GM18858 (cell line): Measurements from ENCODE around the gene RBM3.

Source experiments
- ATAC-seq: cut with Tn5 transposase; IDR thresholded peaks from one replicate; pipeline ENCODE4 v1.9.1; 2021; ENCODE audit not compliant: unreplicated experiment

Gene RBM3

DNA sequence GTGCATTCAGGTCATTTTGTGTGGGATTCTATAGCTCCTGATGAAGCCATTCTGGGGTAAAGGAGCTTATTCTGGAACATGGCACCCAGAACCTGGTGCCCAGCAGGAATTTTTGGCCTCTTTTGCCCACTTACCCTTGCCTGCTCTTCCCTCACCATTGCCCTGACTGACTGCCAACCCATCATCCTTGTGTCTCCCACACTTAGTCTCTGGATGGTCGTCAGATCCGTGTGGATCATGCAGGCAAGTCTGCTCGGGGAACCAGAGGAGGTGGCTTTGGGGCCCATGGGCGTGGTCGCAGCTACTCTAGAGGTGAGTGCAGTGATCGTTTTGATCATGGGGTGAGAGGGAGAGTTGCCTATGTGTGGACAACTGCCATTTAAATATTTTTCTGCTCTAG lies 1.8 kb downstream of the RBM3 start:
- no peak for ATAC-seq

DNA sequence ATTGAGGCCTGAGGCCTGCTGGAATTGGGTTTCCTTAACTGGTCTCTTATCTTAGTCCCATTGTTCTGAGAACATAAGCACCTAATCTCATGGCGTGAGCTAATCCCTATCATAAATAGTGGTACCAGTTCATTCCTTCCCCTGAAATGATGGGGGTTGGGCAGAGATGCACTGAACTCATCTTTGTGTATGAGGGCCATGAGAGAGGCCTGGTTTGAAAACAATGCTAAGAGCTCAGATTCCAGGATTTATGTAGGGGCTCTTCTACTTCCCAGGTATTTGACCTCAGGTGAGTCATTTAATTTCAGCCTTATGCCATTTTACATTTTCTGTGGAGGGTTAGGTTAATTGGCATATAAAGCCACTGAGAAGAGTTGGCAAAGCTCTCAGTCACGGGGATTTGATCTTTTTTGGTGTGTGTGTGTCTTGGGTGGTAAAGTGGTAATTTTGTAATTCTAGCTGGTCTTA lies 4.4 kb downstream of the RBM3 start:
- ATAC-seq = no peak

DNA sequence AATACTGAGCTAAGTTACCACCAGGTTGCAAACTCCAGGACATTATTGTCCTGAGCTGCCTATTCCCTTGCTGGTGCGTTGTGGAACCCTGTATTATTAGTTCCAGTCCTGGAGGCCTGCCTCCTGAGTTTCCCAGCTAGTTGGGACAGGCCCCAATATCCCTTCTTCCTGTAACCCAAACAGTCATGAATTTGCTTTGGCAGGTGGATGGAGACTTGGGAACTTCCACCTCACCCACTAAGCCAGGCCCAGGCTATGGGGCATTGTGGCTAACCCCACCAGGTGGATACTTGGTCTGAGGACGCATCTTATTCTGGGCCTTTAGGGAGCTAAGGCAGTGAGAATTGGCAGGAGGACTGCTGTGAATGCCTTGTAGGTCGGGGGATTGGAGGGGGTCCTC lies 5.0 kb downstream of the RBM3 start:
- ATAC-seq = no peak

DNA sequence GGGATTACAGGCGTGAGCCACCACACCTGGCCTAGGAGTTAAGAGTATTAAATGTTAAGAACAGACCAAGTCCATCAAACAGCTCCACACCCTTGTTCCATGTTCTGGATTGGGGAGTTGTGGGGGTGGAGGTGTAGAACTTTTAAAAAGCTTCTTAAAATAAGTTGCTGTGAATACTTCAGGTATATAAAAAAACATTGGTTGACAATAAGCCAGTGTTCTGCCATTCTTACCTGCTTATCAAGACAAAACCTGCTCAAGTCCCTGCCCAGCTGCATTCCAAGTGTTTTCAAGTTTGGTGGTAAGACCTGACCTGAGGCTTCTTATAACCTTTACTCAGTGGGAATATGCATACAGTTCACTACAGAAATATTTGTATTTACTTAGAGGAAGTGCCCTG lies 6.4 kb downstream of the RBM3 start:
- no peak for ATAC-seq

DNA sequence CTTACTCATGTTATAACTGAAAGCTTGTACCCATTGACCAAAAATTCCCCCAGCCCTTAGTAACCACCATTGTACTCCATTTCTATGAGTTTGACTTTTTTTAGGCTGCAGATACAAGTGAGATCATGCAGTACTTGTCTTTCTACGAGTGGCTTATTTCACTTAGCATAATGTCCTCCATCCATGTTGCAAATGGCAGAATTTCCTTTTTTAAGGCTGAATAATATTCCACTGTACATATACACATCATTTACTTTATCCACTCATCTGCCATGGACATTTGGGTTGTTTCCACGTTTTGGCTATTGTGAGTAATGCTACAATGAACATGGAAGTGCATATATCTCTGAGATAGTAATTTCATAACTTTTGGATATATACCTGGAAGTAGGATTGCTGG lies 10.4 kb downstream of the RBM3 start:
- no peak for ATAC-seq

DNA sequence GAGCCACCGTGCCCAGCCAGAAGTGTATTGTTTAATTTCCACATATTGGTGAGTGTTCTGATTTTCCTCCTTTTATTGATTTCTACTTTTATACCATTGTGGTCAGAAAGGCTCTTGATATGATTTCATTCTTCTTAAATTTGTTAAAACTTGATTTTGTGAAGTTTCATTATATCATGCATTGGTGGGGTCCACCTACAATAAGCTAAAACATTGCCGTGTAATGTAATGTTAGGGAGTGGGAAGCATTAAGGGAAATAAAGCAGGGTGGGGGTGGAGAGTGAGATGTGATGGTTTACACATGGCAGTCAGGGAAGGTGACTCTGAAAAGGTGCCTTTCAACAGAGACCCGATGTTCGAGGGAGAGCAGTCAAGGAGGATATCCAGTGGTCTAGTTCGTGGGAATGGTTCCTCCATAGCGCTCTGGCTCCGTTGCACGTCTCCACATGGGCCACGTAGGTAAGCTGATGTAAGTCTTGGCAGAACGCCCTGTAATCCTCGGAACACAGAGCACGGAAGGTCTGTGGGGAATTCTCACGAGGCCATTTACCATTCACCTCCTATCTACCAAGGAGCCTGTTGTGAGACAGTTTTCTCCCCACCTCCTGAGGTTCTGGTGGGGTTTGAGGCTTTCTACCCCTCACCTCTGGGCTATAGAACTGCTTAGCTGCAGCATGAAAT lies 15.3 kb downstream of the RBM3 start:
- ATAC-seq = no peak

DNA sequence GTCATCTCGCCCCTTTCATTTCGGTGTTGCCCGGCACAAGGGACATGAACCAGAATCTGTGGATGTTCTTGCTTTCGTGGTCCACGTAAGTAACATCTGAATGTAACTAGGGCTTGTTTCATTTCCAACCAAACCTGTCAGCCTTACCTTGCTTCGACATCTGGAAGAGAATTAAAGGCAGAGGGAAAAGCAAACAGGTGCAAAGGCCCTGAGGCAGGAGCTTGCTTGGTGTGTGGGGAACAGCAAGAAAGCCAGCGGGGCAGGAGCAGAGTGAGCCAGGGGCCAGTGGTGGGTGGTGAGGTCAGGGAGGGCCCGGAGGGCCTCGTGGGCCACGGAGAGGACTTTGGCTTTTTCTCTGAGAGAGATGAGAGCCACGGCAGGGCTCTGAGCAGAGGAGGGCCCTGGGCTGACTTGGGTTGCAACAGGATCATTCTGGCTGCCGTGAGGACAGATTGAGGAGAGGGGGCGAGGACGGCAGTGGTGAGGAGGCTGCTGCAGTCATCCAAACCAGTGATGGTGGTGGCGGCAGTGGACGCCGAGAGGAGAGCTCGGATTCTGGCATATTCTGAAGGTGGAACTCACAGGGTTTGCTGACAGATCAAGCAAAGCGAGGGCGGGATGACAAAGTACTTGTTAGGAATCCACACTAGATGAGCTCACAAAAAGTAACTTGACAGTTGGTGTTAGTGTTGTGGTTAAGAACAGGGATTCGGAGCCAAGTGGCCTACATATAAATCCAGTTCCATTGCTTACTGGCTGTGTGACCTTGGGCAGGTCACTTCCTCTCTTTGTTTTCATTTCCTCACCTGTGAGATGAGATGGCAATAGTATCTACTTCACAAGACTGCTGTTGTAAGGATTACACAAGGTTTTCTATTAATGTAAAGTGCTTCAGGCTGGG lies 16.2 kb downstream of the RBM3 start:
- no peak for ATAC-seq

DNA sequence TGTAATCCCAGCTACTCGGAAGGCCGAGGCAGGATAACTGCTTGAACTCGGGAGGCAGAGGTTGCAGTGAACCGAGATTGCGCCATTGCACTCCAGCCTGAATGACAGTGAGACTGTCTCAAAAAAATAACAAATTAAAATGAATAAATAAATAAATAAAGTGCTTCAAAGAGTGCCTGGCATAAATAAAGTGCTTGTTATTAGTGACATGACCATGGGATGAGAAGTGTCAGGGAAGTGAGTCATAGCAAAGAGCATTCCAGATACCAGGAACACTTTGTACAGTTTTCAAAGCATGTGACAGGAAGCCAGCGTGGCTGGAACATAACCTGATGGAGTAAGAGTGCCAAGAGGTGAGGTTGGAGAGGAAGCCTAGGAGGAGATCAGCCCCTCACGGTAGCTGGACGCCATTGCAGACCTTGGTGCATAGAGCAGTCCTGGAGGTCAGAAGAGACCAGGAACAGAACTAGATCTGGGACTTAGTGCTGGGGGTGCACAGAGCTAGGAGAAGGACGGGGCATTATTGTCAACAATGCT lies 17.0 kb downstream of the RBM3 start:
- no peak for ATAC-seq

DNA sequence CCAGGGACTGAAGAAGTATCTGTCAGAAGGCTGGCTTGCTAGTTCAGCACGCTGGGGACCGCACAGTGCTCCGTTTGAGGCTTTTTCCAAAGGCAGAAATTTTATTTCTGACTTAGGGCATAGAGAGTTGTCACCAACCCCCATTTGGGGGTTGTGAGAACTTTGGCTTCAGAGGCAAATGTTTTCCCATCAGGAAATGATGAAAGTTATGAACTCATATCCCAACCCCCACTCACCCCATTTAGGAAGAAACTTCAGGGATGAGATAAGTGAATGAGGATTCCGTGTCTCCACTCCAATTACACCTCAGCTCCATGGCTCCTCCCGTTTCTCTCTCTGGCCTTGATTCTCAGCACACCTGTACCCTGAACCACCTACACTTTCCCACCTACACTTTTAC lies 18.7 kb downstream of the RBM3 start:
- no peak for ATAC-seq

DNA sequence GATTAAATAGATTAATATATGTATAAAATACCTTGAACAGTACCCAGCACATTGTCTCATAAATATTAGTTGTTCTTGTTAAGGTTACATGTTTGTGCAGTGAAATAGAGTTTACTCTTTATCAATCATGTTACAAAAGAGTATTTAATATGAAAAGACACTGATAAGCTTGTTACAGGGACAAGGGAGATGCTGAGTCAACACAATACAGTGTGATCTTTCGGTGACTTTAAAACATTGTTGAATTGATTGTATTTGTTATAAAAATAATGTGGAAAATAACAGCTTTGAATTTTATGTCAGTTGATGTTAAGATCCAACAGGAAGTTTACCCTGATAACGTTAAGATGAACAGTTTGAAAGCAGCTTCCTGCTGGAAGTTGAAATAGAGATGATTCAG lies 21.6 kb downstream of the RBM3 start:
- no peak for ATAC-seq

DNA sequence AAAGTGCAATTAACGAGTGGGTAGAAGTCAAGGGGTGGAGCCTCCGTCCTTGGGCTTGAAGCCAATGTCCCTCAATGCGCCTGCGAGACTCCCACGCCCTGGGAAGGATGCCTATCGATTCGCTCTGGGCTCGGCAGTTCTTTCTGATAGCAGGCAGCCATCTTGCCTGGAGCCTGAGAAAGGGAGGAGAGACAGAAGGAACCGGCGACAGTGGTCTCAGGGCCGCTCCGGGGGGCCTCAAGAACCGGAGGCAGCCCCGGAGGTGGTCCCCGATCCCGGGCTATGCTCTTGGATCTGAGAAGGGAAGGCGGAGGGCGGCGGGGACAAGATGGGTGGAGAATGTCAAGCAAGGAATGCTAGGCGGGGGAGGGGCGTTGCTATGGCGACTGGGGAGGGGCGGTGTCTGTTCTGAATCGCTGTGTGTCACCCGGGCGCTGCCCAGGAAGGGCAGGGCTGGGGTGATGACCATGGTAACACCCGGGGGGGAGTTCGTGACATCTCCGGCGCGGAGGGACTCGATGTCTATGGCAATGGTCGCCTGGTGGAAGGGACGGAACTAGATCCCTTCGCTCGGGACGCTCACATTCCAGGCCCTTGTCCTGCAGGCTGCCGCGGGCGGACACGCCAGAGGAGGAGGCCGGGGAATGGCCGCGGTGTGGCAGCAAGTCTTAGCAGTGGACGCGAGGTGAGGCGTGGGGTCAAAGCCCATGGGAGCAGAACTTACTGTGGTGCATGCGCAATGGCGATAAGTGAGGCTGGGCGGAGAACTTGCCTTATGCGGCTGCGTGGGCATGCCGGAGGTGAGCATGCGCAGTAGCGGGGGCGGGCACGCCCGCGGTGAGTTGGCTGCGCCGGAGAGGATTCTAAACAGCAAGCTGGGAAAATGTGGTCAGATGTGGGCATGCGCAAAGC lies 23.3 kb downstream of the RBM3 start, which contains the start of gene WDR13:
Gene WDR13 (plus strand): TSS at position 140 of the 912 bp plus-strand sequence. CDS start 505 bp downstream, at position 645.
- ATAC-seq = peak; percentile 53

DNA sequence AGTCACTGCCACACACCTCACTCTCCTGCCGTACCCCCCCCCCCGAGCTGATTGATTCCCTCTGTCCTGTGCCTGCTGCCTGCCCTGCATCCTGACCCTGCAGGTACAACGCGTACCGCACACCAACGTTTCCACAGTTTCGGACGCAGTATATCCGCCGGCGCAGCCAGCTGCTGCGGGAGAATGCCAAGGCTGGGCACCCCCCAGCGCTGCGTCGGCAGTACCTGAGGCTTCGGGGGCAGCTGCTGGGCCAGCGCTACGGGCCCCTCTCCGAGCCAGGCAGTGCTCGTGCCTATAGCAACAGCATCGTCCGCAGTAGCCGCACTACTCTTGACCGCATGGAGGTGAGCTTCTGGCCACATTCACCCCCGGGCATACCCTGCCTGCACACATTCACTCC lies 24.3 kb downstream of the RBM3 start:
- ATAC-seq = no peak

DNA sequence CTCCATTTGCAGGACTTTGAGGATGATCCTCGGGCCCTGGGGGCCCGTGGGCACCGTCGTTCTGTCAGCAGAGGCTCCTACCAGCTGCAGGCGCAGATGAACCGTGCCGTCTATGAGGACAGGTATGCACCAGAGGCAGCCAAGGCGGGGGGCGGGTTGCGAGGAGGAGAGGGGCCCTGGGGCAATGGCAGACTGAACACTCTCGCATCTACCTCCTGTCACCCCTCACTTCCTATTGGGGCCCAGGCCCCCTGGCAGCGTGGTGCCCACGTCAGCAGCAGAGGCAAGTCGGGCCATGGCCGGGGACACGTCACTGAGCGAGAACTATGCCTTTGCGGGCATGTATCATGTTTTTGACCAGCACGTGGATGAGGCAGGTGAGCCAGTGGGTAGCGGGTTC lies 25.1 kb downstream of the RBM3 start:
- no peak for ATAC-seq

DNA sequence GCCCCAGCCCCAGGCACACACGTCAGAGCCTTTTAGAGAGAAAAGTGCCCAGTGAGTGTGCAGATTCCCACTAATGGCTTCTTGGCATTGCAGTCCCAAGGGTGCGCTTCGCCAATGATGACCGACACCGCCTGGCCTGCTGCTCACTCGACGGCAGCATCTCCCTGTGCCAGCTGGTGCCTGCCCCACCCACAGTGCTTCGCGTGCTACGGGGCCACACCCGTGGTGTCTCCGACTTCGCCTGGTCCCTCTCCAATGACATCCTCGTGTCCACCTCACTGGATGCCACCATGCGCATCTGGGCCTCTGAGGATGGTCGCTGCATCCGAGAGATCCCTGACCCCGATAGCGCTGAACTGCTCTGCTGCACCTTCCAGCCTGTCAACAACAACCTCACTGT lies 25.9 kb downstream of the RBM3 start:
- ATAC-seq = no peak

DNA sequence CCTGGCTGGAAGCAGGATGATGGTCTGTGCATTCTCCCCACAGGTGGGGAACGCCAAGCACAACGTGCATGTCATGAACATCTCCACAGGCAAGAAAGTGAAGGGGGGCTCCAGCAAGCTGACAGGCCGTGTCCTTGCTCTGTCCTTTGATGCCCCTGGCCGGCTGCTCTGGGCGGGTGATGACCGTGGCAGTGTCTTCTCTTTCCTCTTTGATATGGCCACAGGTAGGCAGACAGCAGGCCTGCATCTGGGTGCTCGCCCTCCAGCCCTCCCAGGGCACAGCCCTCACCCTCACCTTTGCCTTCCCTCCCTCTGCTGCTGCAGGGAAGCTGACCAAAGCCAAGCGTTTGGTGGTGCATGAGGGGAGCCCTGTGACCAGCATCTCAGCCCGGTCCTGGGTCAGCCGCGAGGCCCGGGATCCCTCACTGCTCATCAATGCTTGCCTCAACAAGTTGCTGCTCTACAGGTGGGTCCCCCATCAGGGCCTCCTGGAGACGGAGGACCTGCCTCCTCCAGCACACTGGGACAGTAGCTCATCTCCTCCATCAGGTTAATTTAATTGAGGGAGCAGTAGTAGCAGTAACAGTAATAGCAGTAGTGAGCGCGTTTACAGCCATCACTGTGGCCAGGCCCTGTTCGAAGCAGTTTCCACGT lies 27.6 kb downstream of the RBM3 start:
- ATAC-seq = no peak

DNA sequence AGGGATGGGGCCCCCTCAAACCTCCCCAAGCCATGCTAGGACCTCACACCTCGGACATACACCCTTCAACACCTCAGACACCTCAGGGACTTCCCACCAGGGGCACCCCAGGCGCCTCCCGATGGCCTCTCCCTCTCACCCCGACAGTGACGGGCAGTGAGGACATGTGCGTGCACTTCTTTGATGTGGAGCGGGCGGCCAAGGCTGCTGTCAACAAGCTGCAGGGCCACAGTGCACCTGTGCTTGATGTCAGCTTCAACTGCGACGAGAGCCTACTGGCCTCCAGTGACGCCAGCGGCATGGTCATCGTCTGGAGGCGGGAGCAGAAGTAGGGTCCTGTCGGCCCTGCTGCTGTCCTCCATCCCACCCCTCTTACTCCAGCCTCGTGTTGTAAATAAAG lies 30.4 kb downstream of the RBM3 start:
- no peak for ATAC-seq

DNA sequence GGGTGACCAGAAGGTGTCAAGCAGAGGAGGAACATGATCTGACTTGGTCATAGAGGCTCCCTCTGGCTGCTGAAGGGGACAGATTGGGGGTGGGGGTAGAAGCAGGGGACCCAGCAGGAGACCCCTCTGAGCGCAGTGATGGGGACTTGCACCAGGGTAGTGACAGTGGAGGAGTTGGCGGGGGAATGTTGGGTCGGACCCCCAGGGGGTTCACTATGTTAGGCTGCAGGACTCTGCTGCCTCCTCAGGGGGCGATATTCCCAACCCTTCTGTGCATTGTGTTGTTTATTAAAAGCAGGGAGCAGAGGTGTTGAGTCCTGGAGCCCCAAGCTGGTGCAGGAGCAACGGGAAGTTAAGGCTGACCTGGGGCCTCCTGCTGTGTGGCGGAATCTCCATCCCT lies 31.8 kb downstream of the RBM3 start:
- no peak for ATAC-seq

DNA sequence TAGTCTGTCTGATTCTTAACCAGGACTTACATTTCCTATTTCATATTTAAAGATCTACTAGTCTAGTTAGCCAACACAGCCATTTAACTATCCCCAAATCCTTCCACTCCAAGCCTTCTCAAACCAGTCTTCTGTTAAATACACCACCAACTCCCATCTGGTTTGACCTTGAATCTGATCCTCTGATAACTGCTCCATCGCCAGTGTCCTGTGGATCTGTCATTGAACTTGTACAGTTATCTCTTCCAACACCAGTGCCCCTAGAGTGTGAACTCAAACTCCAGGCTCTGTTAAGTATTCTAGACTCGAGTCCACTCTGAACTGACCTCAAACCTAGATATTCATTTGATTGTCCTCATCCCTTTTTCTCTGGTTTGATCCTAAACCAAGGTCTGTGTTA lies 37.4 kb downstream of the RBM3 start:
- no peak for ATAC-seq

DNA sequence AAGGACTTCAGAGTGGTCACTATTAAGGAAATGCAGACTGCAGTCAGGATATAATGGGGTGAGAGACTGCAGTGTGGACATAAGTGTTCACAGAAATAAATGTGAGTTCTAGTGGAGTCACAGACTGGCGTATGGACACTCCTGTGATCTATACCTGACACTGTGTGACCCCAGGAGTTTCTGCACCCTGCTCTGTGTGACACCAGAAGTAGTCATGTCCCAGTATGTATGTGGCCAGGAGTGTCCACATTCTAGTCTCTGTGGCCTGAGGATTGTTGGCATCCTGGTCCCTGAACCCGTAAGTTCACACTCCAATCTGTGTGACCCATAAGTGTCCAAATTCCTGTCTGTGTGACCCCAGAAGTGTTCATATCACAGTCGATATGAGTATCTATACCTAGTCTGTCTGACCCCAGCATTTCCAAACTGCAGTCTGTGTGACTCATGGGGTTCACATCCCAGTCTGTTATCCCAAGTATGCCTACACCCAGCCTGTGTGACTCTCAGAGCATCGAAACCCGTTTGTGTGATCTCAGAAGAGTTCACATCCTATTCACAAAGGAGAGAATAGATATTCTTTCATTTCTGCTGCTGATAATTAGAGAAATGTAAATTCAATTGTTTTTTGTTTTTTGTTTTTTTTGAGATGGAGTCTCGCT lies 39.3 kb downstream of the RBM3 start:
- no peak for ATAC-seq

DNA sequence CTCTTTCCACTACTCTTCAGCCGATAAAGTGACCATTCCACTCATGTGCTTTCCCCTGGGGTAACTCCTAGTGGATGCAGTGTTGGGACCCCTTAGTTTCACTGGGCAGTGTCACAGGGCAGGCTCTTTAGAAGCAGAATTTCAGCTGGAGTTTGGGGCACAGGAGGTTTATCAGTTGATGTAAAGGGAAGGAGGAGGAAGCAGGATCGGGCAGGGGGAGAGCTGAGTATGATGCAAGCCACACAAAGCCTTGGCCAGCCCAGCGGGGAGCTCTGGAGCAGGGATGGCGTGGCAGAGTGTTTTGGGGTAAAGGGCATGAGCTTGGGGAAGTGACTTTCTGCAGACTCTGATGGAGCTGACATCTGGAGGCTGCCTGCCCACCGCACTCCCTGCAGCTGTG lies 42.3 kb downstream of the RBM3 start:
- ATAC-seq = no peak
